Right ventricle myocardium inferior (tissue), 1 donor: ENCODE measurements around the gene EGFR. TPM values are rescaled to one million over a fixed set of nuclear protein-coding genes. Genes with fewer than 3 reads are reported as not detected.

Experiments used
- ATAC-seq: fragments of 200-7000 bp; cut with Tn5 transposase; one replicate; pipeline ENCODE4 v1.9.1; 2020; ENCODE audit warnings: mild to moderate bottlenecking, moderate library complexity
- DNase-seq: peaks from one replicate; pipeline ENCODE4 v3.0.0; 2021; ENCODE audit errors: missing footprints
- intact Hi-C: fragments of 100-400 bp; cut with DNase I; formaldehyde crosslinking; loops from one replicate; pipeline ENCODE4 v1.11.0; 2022
- total RNA-seq: library from RNA; stranded (reverse); fragmentation: NEBNext Ultra II Directional; extraction: Animal tissue kit (Norgen Biotek cat#: 25700); gene quantifications from one replicate; pipeline ENCODE4 v1.2.1, GENCODE V29; 2021
- donor health status: DM: no; HTN: yes; CAD: no; lungs with severe emphysema.

Gene EGFR
- total RNA-seq, 1 donor from 2014 or later, result 11.4 TPM

DNA sequence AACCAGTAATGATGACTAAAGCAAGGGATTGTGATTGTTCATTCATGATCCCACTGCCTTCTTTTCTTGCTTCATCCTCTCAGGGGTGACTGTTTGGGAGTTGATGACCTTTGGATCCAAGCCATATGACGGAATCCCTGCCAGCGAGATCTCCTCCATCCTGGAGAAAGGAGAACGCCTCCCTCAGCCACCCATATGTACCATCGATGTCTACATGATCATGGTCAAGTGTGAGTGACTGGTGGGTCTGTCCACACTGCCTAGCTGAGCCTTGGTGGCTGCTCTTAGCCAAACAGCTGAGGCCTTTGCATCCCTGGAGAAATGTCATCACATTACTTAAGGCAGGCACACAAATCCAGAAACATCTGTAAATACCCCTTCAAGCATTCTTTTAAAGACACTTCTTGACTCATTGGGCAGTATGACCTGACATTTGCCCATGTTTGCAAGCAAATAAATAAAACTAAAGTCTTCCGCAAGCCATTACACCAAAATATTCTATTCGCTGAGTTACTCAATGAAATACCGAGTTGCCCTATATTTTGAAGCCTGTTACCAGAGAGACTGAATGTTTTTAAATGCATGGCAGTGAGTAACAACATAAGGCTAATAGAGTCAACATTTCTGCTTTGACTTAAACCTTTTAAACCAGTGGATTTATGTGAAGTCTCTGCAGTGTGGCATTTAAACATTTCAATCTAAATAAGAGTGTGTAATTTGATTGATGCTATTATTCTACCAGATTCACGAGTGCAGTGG is 180.0 kb downstream of the EGFR start:
- intact Hi-C loops, result no loop called here
- ATAC-seq, result no peak
- DNase-seq, result no peak

GRCh38 chr7:55199418-55199817 is 180.6 kb downstream of the EGFR start:
- intact Hi-C loops, result no loop called here
- ATAC-seq, result peak; percentile 39
- no peak for DNase-seq

- no peak for DNase-seq
- intact Hi-C loops, result no loop called here
- ATAC-seq, result no peak
Measured at GRCh38 chr7:55200441-55200840, 181.6 kb downstream of the EGFR start.

- intact Hi-C loops, result no loop called here
- DNase-seq (no peak), ATAC-seq (no peak)
Measured at GRCh38 chr7:55202150-55202913, 183.5 kb downstream of the EGFR start.

DNA sequence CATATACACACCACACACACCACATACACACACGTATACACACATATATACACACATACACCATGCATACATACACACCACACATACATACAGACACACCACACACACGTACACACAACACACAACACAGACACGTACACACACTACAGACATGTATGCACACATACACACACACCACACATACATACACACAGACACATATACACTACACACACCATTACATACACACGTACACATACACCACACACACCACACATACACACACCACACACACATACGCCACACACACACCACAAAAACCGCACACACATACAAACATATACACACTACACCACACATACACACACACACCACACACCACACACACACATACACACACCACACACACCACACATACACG is 184.5 kb downstream of the EGFR start:
- DNase-seq (no peak), ATAC-seq (no peak)
- intact Hi-C loops, result no loop called here

DNA sequence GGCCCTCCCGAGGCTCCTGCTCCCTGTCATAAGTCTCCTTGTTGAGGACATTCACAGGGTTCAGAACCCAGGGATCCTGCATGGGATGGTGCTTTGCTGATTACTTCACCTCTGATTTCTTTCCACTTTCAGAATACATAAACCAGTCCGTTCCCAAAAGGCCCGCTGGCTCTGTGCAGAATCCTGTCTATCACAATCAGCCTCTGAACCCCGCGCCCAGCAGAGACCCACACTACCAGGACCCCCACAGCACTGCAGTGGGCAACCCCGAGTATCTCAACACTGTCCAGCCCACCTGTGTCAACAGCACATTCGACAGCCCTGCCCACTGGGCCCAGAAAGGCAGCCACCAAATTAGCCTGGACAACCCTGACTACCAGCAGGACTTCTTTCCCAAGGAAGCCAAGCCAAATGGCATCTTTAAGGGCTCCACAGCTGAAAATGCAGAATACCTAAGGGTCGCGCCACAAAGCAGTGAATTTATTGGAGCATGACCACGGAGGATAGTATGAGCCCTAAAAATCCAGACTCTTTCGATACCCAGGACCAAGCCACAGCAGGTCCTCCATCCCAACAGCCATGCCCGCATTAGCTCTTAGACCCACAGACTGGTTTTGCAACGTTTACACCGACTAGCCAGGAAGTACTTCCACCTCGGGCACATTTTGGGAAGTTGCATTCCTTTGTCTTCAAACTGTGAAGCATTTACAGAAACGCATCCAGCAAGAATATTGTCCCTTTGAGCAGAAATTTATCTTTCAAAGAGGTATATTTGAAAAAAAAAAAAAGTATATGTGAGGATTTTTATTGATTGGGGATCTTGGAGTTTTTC is 186.5 kb downstream of the EGFR start:
- no peak for ATAC-seq
- intact Hi-C loops, result no loop called here
- DNase-seq, result no peak

DNA sequence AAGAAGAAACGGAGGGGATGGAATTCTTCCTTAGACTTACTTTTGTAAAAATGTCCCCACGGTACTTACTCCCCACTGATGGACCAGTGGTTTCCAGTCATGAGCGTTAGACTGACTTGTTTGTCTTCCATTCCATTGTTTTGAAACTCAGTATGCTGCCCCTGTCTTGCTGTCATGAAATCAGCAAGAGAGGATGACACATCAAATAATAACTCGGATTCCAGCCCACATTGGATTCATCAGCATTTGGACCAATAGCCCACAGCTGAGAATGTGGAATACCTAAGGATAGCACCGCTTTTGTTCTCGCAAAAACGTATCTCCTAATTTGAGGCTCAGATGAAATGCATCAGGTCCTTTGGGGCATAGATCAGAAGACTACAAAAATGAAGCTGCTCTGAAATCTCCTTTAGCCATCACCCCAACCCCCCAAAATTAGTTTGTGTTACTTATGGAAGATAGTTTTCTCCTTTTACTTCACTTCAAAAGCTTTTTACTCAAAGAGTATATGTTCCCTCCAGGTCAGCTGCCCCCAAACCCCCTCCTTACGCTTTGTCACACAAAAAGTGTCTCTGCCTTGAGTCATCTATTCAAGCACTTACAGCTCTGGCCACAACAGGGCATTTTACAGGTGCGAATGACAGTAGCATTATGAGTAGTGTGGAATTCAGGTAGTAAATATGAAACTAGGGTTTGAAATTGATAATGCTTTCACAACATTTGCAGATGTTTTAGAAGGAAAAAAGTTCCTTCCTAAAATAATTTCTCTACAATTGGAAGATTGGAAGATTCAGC is 187.6 kb downstream of the EGFR start:
- no peak for DNase-seq
- intact Hi-C loops, result no loop called here
- no peak for ATAC-seq

DNA sequence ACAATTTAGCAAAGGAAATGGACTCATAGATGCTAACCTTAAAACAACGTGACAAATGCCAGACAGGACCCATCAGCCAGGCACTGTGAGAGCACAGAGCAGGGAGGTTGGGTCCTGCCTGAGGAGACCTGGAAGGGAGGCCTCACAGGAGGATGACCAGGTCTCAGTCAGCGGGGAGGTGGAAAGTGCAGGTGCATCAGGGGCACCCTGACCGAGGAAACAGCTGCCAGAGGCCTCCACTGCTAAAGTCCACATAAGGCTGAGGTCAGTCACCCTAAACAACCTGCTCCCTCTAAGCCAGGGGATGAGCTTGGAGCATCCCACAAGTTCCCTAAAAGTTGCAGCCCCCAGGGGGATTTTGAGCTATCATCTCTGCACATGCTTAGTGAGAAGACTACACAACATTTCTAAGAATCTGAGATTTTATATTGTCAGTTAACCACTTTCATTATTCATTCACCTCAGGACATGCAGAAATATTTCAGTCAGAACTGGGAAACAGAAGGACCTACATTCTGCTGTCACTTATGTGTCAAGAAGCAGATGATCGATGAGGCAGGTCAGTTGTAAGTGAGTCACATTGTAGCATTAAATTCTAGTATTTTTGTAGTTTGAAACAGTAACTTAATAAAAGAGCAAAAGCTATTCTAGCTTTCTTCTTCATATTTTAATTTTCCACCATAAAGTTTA is 188.8 kb downstream of the EGFR start:
- intact Hi-C loops, result no loop called here
- DNase-seq, result no peak
- no peak for ATAC-seq

- DNase-seq (no peak), ATAC-seq (no peak)
- intact Hi-C loops, result no loop called here
Measured at GRCh38 chr7:55209366-55209765, 190.5 kb downstream of the EGFR start.

DNA sequence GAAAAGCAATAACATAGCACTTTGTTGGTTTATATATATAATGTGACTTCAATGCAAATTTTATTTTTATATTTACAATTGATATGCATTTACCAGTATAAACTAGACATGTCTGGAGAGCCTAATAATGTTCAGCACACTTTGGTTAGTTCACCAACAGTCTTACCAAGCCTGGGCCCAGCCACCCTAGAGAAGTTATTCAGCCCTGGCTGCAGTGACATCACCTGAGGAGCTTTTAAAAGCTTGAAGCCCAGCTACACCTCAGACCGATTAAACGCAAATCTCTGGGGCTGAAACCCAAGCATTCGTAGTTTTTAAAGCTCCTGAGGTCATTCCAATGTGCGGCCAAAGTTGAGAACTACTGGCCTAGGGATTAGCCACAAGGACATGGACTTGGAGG is 191.4 kb downstream of the EGFR start:
- intact Hi-C loops, result no loop called here
- DNase-seq (no peak), ATAC-seq (no peak)

DNA sequence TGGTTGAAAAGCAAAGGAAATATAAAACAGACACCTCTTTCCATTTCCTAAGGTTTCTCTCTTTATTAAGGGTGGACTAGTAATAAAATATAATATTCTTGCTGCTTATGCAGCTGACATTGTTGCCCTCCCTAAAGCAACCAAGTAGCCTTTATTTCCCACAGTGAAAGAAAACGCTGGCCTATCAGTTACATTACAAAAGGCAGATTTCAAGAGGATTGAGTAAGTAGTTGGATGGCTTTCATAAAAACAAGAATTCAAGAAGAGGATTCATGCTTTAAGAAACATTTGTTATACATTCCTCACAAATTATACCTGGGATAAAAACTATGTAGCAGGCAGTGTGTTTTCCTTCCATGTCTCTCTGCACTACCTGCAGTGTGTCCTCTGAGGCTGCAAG is 191.9 kb downstream of the EGFR start:
- intact Hi-C loops, result no loop called here
- ATAC-seq, result no peak
- DNase-seq, result no peak

DNA sequence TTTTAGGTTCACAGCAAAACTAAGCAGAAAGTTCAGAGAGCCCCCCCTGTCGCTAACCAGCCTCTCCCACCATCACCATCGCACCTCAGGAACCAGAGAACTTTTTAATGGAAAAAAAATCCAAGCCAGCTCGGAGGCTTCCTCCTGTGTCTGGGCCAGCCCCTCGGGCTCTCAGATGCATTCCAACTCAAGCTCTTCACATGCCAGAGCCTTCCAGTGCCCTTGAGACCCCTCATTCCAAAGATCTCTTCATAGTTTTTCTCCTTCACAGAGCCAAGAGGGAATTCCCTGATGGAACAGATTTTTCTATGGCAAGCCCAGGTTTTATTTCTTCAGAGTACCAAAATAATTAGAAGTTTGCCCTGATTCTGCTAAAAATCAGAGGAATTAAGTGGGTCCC is 192.9 kb downstream of the EGFR start:
- DNase-seq (no peak), ATAC-seq (no peak)
- intact Hi-C loops, result no loop called here

- no peak for DNase-seq
- intact Hi-C loops, result no loop called here
- no peak for ATAC-seq
Measured at GRCh38 chr7:55212176-55212575, 193.4 kb downstream of the EGFR start.

GRCh38 chr7:55212838-55213237 is 194.0 kb downstream of the EGFR start:
- DNase-seq (no peak), ATAC-seq (peak; percentile 29)
- intact Hi-C loops, result no loop called here

DNA sequence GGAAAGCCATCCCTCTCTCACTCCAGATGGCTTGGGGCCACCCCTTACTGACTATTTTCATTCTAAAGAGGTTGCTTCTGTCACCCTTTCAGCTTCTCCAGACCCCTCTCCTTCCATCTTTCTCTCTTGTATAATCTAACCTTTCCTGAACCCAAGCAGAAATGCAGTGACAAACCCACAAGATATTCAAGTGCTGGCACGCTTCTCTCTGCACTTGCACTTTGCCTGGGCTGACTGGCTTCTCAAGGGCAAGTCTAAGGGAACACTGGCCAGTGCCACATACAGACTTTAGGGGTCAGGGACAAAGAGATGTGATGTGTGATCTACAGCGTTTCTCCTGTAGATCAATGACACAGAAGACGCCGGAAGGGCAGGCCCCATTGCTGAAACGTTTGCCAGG is 195.9 kb downstream of the EGFR start:
- no peak for ATAC-seq
- DNase-seq, result no peak
- intact Hi-C loops, result no loop called here

- intact Hi-C loops, result no loop called here
- no peak for ATAC-seq
Measured at GRCh38 chr7:55223023-55223422, 204.2 kb downstream of the EGFR start.

GRCh38 chr7:55224111-55224510 is 205.3 kb downstream of the EGFR start:
- no peak for ATAC-seq
- DNase-seq, result no peak
- intact Hi-C loops, result no loop called here

More at GRCh38 chr7:55223023-55223422, 204.2 kb downstream of the EGFR start:
- no peak for DNase-seq

DNA sequence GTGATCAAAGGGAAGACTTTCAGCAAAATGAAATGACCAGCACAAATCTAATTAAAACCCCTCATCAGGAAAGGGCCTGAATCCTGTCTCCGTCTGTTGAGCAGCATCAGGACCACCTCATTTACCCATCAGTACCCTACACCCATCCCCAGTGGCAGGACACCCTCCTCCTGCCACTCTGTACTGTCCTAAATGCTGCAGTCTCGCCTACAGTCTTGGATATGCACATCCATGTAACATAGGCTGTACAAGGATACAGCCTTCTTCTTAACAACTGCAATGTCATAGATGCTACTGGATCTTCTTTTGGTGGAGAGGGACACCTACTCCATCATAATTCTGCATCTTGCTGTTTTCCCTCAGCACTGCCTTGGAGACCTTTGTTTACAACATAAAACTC is 206.0 kb downstream of the EGFR start:
- no peak for ATAC-seq
- intact Hi-C loops, result no loop called here
- DNase-seq, result no peak
